GM12891 (cell line): ENCODE results near the gene ZNF747.

Source experiments
- POLR2A ChIP-seq: IDR thresholded peaks from 2 replicates; pipeline ENCODE4 v1.6.1; 2011; ENCODE audit warnings: low read depth, low read length, control low read depth
- POLR2AphosphoS5 ChIP-seq: IDR thresholded peaks from 2 replicates; pipeline ENCODE4 v1.6.1; 2011; ENCODE audit warnings: low read depth, low read length, control low read depth
- POU2F2 ChIP-seq: IDR thresholded peaks from 2 replicates; pipeline ENCODE4 v1.6.1; 2011; ENCODE audit warnings: low read depth, mild to moderate bottlenecking, control low read depth, low read length, moderate library complexity
- SPI1 ChIP-seq: IDR thresholded peaks from 2 replicates; pipeline ENCODE4 v1.6.1; 2011; ENCODE audit warnings: low read depth, low read length, control low read depth
- TAF1 ChIP-seq: IDR thresholded peaks from 2 replicates; pipeline ENCODE4 v1.6.1; 2011; ENCODE audit warnings: low read depth, low read length, control low read depth

GRCh38 chr16:30582611-30583340, 48.1 kb upstream of the ZNF747 start:
- TF ChIP-seq TAF1 (no peak), POLR2A (no peak), SPI1 (no peak), POLR2AphosphoS5 (no peak), POU2F2 (no peak)
